ENCODE data around the gene ECSIT.

ECSIT gene

GRCh38 chr19:11481534-11482383, 47.2 kb downstream of the ECSIT start:
- Histone ChIP-seq H3K9ac (ENCODE audit: low read length) (no peak overlapping the region), H3K4me1 (ENCODE audit: control insufficient read depth in 1 of 2, insufficient read depth in 2 of 2, low read length in 2 of 2) (peaks cover 8 to 10% of the 10 kb centered on the region in 2 experiments), H3K4me2 (ENCODE audit: low read length) (peak overlapping the region; percentile 42), H3K36me3 (ENCODE audit: control insufficient read depth in 1 of 2, insufficient read depth in 2 of 2, low read length in 2 of 2) (peaks cover 2 to 3% of the 10 kb centered on the region in 2 experiments), H3K18ac (ENCODE audit: low read length) (no peak overlapping the region), H3K4ac (ENCODE audit: low read depth, low read length) (no peak overlapping the region), H4K8ac (ENCODE audit: low read depth, low read length) (no peak overlapping the region), H3K79me1 (ENCODE audit: low read length) (no peaks in the 10 kb centered on the region), H2BK12ac (ENCODE audit: low read length) (no peak overlapping the region), H4K12ac (ENCODE audit: low read depth, low read length) (no peak overlapping the region), H3K79me2 (ENCODE audit: control insufficient read depth, insufficient read depth, low read length, poor library complexity) (no peaks in the 10 kb centered on the region), H2BK5ac (ENCODE audit: low read depth, low read length, poor library complexity) (no peak overlapping the region), H4K91ac (ENCODE audit: low read depth, low read length) (no peak overlapping the region), H3K14ac (ENCODE audit: low read length) (no peak overlapping the region), H3K9me3 (ENCODE audit: insufficient read depth, low read depth, low read length) (peaks cover 11% of the 10 kb centered on the region), H3K27me3 (ENCODE audit: insufficient read depth, low read length) (peaks cover 42% of the 10 kb centered on the region), H3K23ac (ENCODE audit: low read length) (no peak overlapping the region), H2AFZ (ENCODE audit: insufficient read depth, low read length, poor library complexity) (no peak overlapping the region), H3K4me3 (ENCODE audit: low read depth, low read length) (no peak overlapping the region), H2AK5ac (ENCODE audit: low read length) (no peak overlapping the region), H2BK120ac (ENCODE audit: insufficient read depth, low read length, poor library complexity) (no peak overlapping the region), H3K27ac (ENCODE audit: low read depth, low read length) (no peak overlapping the region)
- peak in 1 of 2 donors; percentile 20 for DNase-seq
- WGBS (ENCODE audit: extremely low coverage, insufficient coverage, insufficient read length), result no CpG with 5 or more reads among the region's 50 CpGs

DNA sequence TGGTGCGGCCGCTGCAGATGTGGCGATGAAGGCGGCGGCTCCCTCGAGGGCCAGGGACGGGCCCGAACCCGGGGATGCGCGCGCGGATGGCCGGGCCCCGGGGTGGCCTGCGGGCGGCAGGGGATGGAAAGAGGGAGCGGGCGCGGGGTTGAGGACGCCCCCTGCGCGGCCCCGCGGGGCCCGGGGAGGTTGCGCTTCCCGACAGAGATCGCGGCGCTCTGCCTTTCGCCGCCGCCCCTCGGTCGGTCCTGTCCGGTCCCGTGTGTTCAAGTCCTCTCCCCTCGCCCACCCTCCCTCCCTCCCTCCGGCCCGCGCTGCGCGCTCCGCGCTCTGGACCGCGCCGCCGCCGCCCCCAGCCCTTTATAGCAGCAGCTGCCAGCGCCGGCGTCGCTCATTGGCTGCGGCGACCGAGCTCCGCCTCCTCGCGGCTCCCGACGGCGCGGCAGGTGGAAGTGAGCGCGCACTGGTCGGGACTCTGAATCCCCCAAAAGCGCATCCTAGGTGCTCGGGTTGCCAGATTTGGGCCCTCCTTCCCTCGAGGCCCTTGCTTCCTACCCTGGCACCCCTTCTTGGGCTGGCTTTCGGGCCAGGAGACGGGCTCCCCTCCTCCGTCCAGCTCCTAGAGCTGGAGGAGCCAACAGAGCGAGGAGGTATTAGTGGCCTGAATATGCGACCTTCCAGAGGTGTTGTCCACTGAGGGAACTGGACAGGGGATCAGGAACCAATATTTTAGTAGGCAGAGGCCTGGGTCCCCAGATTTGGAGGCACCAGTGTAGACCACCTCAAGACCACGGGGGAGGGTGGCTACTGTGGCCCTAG, 48.0 kb downstream of the ECSIT start, which contains the start of gene ELAVL3:
TSS of gene ELAVL3 (minus strand) at position 332 of the 819 bp plus-strand sequence. CDS start 438 bp downstream, outside the sequence.
- DNase-seq, result no peak
- H3K36me3 ChIP-seq (ENCODE audit: control insufficient read depth in 1 of 2, insufficient read depth in 2 of 2, low read length in 2 of 2), result peaks cover 2 to 3% of the 10 kb centered on the region in 2 experiments
- no peaks in the 10 kb centered on the region for H3K79me1 ChIP-seq (ENCODE audit: low read length)
- no peak within 1 kb of the TSS for H2AK5ac ChIP-seq (ENCODE audit: low read length)
- H4K91ac ChIP-seq (ENCODE audit: low read depth, low read length), result no peak within 1 kb of the TSS
- H3K27ac ChIP-seq (ENCODE audit: low read depth, low read length), result no peak within 1 kb of the TSS
- H2BK12ac ChIP-seq (ENCODE audit: low read length), result no peak within 1 kb of the TSS
- H3K4ac ChIP-seq (ENCODE audit: low read depth, low read length), result no peak within 1 kb of the TSS
- no peak within 1 kb of the TSS for H3K23ac ChIP-seq (ENCODE audit: low read length)
- H3K79me2 ChIP-seq (ENCODE audit: control insufficient read depth, insufficient read depth, low read length, poor library complexity), result no peaks in the 10 kb centered on the region
- no CpG with 5 or more reads among the region's 77 CpGs for WGBS (ENCODE audit: extremely low coverage, insufficient coverage, insufficient read length)
- peaks cover 11% of the 10 kb centered on the region for H3K9me3 ChIP-seq (ENCODE audit: insufficient read depth, low read depth, low read length)
- H3K4me1 ChIP-seq (ENCODE audit: control insufficient read depth in 1 of 2, insufficient read depth in 2 of 2, low read length in 2 of 2), result peaks cover 8 to 10% of the 10 kb centered on the region in 2 experiments
- H4K8ac ChIP-seq (ENCODE audit: low read depth, low read length), result no peak within 1 kb of the TSS
- no peak within 1 kb of the TSS for H2BK120ac ChIP-seq (ENCODE audit: insufficient read depth, low read length, poor library complexity)
- no peak within 1 kb of the TSS for H3K14ac ChIP-seq (ENCODE audit: low read length)
- peaks cover 42% of the 10 kb centered on the region for H3K27me3 ChIP-seq (ENCODE audit: insufficient read depth, low read length)
- H2BK5ac ChIP-seq (ENCODE audit: low read depth, low read length, poor library complexity), result no peak within 1 kb of the TSS
- no peak within 1 kb of the TSS for H4K12ac ChIP-seq (ENCODE audit: low read depth, low read length)
- H3K4me2 ChIP-seq (ENCODE audit: low read length), result peak within 1 kb of the TSS; percentile 42
- no peak within 1 kb of the TSS for H3K4me3 ChIP-seq (ENCODE audit: low read depth, low read length)
- H3K18ac ChIP-seq (ENCODE audit: low read length), result no peak within 1 kb of the TSS
- no peak within 1 kb of the TSS for H3K9ac ChIP-seq (ENCODE audit: low read length)
- no peak within 1 kb of the TSS for H2AFZ ChIP-seq (ENCODE audit: insufficient read depth, low read length, poor library complexity)

GRCh38 chr19:11479898-11480714, 48.8 kb downstream of the ECSIT start:
- Histone ChIP-seq H2BK5ac (ENCODE audit: low read depth, low read length, poor library complexity) (no peak overlapping the region), H4K91ac (ENCODE audit: low read depth, low read length) (no peak overlapping the region), H3K27me3 (ENCODE audit: insufficient read depth, low read length) (peaks cover 42% of the 10 kb centered on the region), H4K8ac (ENCODE audit: low read depth, low read length) (no peak overlapping the region), H3K18ac (ENCODE audit: low read length) (no peak overlapping the region), H3K9ac (ENCODE audit: low read length) (no peak overlapping the region), H3K4me1 (ENCODE audit: control insufficient read depth in 1 of 2, insufficient read depth in 2 of 2, low read length in 2 of 2) (peaks cover 8 to 10% of the 10 kb centered on the region in 2 experiments), H2BK12ac (ENCODE audit: low read length) (no peak overlapping the region), H3K79me2 (ENCODE audit: control insufficient read depth, insufficient read depth, low read length, poor library complexity) (no peaks in the 10 kb centered on the region), H4K12ac (ENCODE audit: low read depth, low read length) (no peak overlapping the region), H3K23ac (ENCODE audit: low read length) (no peak overlapping the region), H2BK120ac (ENCODE audit: insufficient read depth, low read length, poor library complexity) (no peak overlapping the region), H3K79me1 (ENCODE audit: low read length) (no peaks in the 10 kb centered on the region), H3K4me2 (ENCODE audit: low read length) (no peak overlapping the region), H2AFZ (ENCODE audit: insufficient read depth, low read length, poor library complexity) (no peak overlapping the region), H3K14ac (ENCODE audit: low read length) (no peak overlapping the region), H3K4me3 (ENCODE audit: low read depth, low read length) (no peak overlapping the region), H2AK5ac (ENCODE audit: low read length) (no peak overlapping the region), H3K36me3 (ENCODE audit: control insufficient read depth in 1 of 2, insufficient read depth in 2 of 2, low read length in 2 of 2) (peaks cover 2 to 3% of the 10 kb centered on the region in 2 experiments), H3K27ac (ENCODE audit: low read depth, low read length) (no peak overlapping the region), H3K9me3 (ENCODE audit: insufficient read depth, low read depth, low read length) (peaks cover 11% of the 10 kb centered on the region), H3K4ac (ENCODE audit: low read depth, low read length) (no peak overlapping the region)
- no peak for DNase-seq
- WGBS (ENCODE audit: extremely low coverage, insufficient coverage, insufficient read length), result no CpG with 5 or more reads among the region's 86 CpGs

Data from trophoblast cell (in vitro differentiated cells and primary cell).